ENCODE results near the gene HTRA3.

Gene HTRA3

GRCh38 chr4:8328456-8328855 lies 58.9 kb downstream of the HTRA3 start:
- DNase-seq: no peak
- Histone ChIP-seq H3K4me3 (ENCODE audit: low read depth, low read length) (no peak overlapping the region), H3K27ac (no peak overlapping the region), H3K27me3 (replicated peaks) (no peaks in the 10 kb centered on the region), H3K36me3 (replicated peaks) (no peaks in the 10 kb centered on the region)
- in situ Hi-C loops (cut with HindIII; ENCODE audit: low pct_ligation_motif_present, low sequenced_read_pairs): no loop called here
- TF ChIP-seq, protein P1, sequence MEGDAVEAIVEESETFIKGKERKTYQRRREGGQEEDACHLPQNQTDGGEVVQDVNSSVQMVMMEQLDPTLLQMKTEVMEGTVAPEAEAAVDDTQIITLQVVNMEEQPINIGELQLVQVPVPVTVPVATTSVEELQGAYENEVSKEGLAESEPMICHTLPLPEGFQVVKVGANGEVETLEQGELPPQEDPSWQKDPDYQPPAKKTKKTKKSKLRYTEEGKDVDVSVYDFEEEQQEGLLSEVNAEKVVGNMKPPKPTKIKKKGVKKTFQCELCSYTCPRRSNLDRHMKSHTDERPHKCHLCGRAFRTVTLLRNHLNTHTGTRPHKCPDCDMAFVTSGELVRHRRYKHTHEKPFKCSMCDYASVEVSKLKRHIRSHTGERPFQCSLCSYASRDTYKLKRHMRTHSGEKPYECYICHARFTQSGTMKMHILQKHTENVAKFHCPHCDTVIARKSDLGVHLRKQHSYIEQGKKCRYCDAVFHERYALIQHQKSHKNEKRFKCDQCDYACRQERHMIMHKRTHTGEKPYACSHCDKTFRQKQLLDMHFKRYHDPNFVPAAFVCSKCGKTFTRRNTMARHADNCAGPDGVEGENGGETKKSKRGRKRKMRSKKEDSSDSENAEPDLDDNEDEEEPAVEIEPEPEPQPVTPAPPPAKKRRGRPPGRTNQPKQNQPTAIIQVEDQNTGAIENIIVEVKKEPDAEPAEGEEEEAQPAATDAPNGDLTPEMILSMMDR (IDR thresholded peaks at IDR 0.05; ENCODE audit: low read depth, low read length, missing control alignments): no peak

- DNase-seq: no peak
- Histone ChIP-seq H3K4me3 (ENCODE audit: low read depth, low read length) (no peak overlapping the region), H3K36me3 (replicated peaks) (no peaks in the 10 kb centered on the region), H3K27ac (no peak overlapping the region), H3K27me3 (replicated peaks) (no peaks in the 10 kb centered on the region)
- in situ Hi-C loops (cut with HindIII; ENCODE audit: low pct_ligation_motif_present, low sequenced_read_pairs): no loop called here
- TF ChIP-seq, protein P1 (IDR thresholded peaks at IDR 0.05; ENCODE audit: low read depth, low read length, missing control alignments): no peak
These were observed 59.5 kb downstream of the HTRA3 start for GRCh38 chr4:8328866-8329559.

- no peak for DNase-seq
- in situ Hi-C loops (cut with HindIII; ENCODE audit: low pct_ligation_motif_present, low sequenced_read_pairs): no loop called here
- no peaks in the 10 kb centered on the region for H3K27me3 ChIP-seq (replicated peaks)
- no peak overlapping the region for H3K27ac ChIP-seq
- no peaks in the 10 kb centered on the region for H3K36me3 ChIP-seq (replicated peaks)
- TF ChIP-seq, protein P1 (IDR thresholded peaks at IDR 0.05; ENCODE audit: low read depth, low read length, missing control alignments): no peak
- H3K4me3 ChIP-seq (ENCODE audit: low read depth, low read length): no peak overlapping the region
These were observed 60.0 kb downstream of the HTRA3 start for GRCh38 chr4:8329560-8329858.

- no peaks in the 10 kb centered on the region for H3K36me3 ChIP-seq (replicated peaks)
- no peak overlapping the region for H3K27ac ChIP-seq
- DNase-seq: no peak
- no peak overlapping the region for H3K4me3 ChIP-seq (ENCODE audit: low read depth, low read length)
- H3K27me3 ChIP-seq (replicated peaks): no peaks in the 10 kb centered on the region
- TF ChIP-seq, protein P1 (IDR thresholded peaks at IDR 0.05; ENCODE audit: low read depth, low read length, missing control alignments): no peak
- in situ Hi-C loops (cut with HindIII; ENCODE audit: low pct_ligation_motif_present, low sequenced_read_pairs): no loop called here
These were observed 60.6 kb downstream of the HTRA3 start for GRCh38 chr4:8329859-8330761.

GRCh38 chr4:8330821-8331574 lies 61.4 kb downstream of the HTRA3 start:
- TF ChIP-seq, protein P1 (IDR thresholded peaks at IDR 0.05; ENCODE audit: low read depth, low read length, missing control alignments): no peak
- Histone ChIP-seq H3K27ac (no peak overlapping the region), H3K36me3 (replicated peaks) (no peaks in the 10 kb centered on the region), H3K4me3 (ENCODE audit: low read depth, low read length) (no peak overlapping the region), H3K27me3 (replicated peaks) (no peaks in the 10 kb centered on the region)
- no peak for DNase-seq
- in situ Hi-C loops (cut with HindIII; ENCODE audit: low pct_ligation_motif_present, low sequenced_read_pairs): no loop called here
